Muscle layer of duodenum (tissue), 2 donors: ENCODE measurements around the gene ZKSCAN2.

Experiments used
- H3K27ac ChIP-seq: one replicate; pipeline ENCODE4 v1.7.0; 2013; ENCODE audit warnings: mild to moderate bottlenecking, low read length
- H3K27me3 ChIP-seq: one replicate; pipeline ENCODE4 v1.7.0; 2013; ENCODE audit warnings: low read depth, mild to moderate bottlenecking, control low read depth, low read length
- H3K36me3 ChIP-seq, 2 donors: one replicate each; pipeline ENCODE4 v1.7.0; 2013; ENCODE audit warnings: low read length in 2 of 2, control low read depth in 1 of 2, mild to moderate bottlenecking in 1 of 2; ENCODE audit not compliant: insufficient read depth in 2 of 2, control insufficient read depth in 1 of 2
- H3K4me1 ChIP-seq, 2 donors: one replicate each; pipeline ENCODE4 v1.7.0; 2013; ENCODE audit warnings: low read length in 2 of 2, mild to moderate bottlenecking in 2 of 2, control low read depth in 1 of 2, moderate library complexity in 1 of 2; ENCODE audit not compliant: insufficient read depth in 2 of 2, control insufficient read depth in 1 of 2
- H3K4me3 ChIP-seq, 2 donors: one replicate each; pipeline ENCODE4 v1.7.0; 2013; ENCODE audit warnings: low read length in 2 of 2, low read depth in 1 of 2, mild to moderate bottlenecking in 1 of 2
- H3K9me3 ChIP-seq, 2 donors: one replicate each; pipeline ENCODE4 v1.7.0; 2013; ENCODE audit warnings: low read length in 2 of 2, control low read depth in 1 of 2, mild to moderate bottlenecking in 1 of 2; ENCODE audit not compliant: control insufficient read depth in 1 of 2
- donor health status: healthy.

The ZKSCAN2 gene

GRCh38 chr16:25257470-25257955 lies at the start of gene ZKSCAN2:
ZKSCAN2 (minus strand) TSS chr16:25257845; CDS start chr16:25257127, 718 bp downstream.
- Histone ChIP-seq H3K27ac (peak within 1 kb of the TSS; percentile 85), H3K36me3 (peaks cover 5 to 22% of the 10 kb centered on the region in 2 donors), H3K4me1 (peaks cover 4 to 31% of the 10 kb centered on the region in 2 donors)

GRCh38 chr16:25299792-25300590 lies 42.3 kb upstream of the ZKSCAN2 start:
- H3K4me3 ChIP-seq, result no peak overlapping the region
- peaks cover 0 to 5% of the 10 kb centered on the region in 2 donors for H3K9me3 ChIP-seq
- no peaks in the 10 kb centered on the region for H3K27me3 ChIP-seq

More at GRCh38 chr16:25257470-25257955, at the start of gene ZKSCAN2:
- no peaks in the 10 kb centered on the region for H3K27me3 ChIP-seq
- peak within 1 kb of the TSS; percentile 90 to 94 for H3K4me3 ChIP-seq
- no peaks in the 10 kb centered on the region for H3K9me3 ChIP-seq

GRCh38 chr16:25298165-25298872 lies 40.7 kb upstream of the ZKSCAN2 start:
- Histone ChIP-seq H3K4me1 (no peaks in the 10 kb centered on the region), H3K36me3 (no peaks in the 10 kb centered on the region), H3K4me3 (no peak overlapping the region), H3K27me3 (no peaks in the 10 kb centered on the region), H3K27ac (no peak overlapping the region), H3K9me3 (no peaks in the 10 kb centered on the region)

More at GRCh38 chr16:25299792-25300590, 42.3 kb upstream of the ZKSCAN2 start:
- Histone ChIP-seq H3K4me1 (no peaks in the 10 kb centered on the region), H3K27ac (no peak overlapping the region), H3K36me3 (no peaks in the 10 kb centered on the region)

DNA sequence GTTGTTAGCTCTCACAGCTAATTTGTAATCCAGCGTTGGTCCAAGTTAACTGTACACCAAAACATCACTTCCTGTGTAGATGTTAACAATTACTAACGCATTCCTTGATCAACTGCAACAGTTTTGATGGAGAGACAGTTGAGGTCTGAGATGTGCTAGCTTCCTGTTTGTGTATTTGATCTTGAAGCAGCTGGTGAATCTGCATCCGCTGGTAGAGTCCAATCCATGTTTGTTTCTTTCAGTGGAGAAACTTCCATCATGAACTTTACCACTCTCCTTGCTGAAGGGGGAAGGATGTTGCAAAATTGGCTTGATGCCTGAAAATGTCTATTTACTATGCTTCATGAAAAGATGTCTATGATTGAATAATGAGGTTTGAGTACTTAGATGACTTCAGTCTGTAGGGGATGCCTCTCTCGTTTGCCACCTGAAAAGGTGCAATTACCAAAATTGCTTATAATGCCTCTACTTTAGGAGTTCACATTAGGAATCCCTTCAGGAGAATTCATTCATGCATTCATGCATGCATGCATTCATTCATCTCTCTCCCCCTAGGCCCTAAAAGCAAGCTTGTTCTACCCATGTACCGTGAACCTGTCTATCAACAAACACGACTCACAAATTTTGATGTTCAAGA lies 39.6 kb upstream of the ZKSCAN2 start:
- no peaks in the 10 kb centered on the region for H3K4me1 ChIP-seq
- H3K27ac ChIP-seq, result no peak overlapping the region
- H3K4me3 ChIP-seq, result no peak overlapping the region
- H3K9me3 ChIP-seq, result no peaks in the 10 kb centered on the region
- H3K27me3 ChIP-seq, result no peaks in the 10 kb centered on the region
- no peaks in the 10 kb centered on the region for H3K36me3 ChIP-seq

GRCh38 chr16:25291580-25291979 lies 33.9 kb upstream of the ZKSCAN2 start:
- no peaks in the 10 kb centered on the region for H3K27me3 ChIP-seq
- no peaks in the 10 kb centered on the region for H3K4me1 ChIP-seq
- no peak overlapping the region for H3K27ac ChIP-seq
- H3K9me3 ChIP-seq, result no peaks in the 10 kb centered on the region
- H3K36me3 ChIP-seq, result no peaks in the 10 kb centered on the region
- no peak overlapping the region for H3K4me3 ChIP-seq

DNA sequence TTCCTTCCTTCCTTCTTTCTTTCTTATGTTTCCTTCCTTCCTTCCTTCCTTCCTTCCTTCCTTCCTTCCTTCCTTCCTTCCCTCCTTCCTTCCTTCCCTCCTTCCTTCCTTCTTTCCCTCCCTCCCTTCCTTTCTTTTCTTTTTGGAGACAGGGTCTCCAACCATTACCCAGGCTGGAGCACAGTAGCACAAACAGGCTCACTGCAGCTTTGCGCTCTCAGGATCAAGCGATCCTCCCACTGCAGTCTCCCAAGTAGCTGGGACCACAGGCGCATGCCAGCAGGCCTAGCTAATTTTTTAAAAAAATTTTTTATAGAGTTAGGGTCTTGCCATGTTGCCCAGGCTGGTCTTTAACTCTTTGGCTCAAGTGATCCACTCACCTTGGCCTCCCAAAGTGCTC lies 31.8 kb upstream of the ZKSCAN2 start:
- no peaks in the 10 kb centered on the region for H3K9me3 ChIP-seq
- no peak overlapping the region for H3K4me3 ChIP-seq
- H3K36me3 ChIP-seq, result no peaks in the 10 kb centered on the region
- H3K27ac ChIP-seq, result no peak overlapping the region
- H3K4me1 ChIP-seq, result no peaks in the 10 kb centered on the region
- H3K27me3 ChIP-seq, result no peaks in the 10 kb centered on the region

GRCh38 chr16:25279491-25279890 lies 21.8 kb upstream of the ZKSCAN2 start:
- Histone ChIP-seq H3K27me3 (no peaks in the 10 kb centered on the region), H3K36me3 (no peaks in the 10 kb centered on the region), H3K4me1 (no peaks in the 10 kb centered on the region), H3K9me3 (peaks cover 0 to 2% of the 10 kb centered on the region in 2 donors), H3K27ac (no peak overlapping the region), H3K4me3 (no peak overlapping the region)

DNA sequence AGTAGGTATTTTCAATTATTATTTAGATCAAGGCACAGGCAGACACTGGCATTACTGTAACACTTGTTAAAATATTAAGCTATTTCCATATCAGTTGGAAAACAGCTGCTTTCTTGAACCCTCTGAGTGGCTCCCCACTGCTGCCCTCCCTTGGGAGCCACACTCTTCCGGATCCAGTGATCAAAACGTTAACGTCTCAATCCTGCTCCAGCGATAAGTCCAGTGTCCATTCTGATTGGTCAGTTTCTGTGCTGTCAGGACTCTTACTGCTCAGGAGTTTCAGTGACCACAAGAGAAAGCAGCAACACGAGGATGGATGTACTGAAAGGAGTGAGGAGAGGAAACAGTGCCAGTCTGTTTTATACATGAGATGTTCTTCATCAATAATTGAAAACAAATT lies 13.8 kb upstream of the ZKSCAN2 start:
- Histone ChIP-seq H3K27ac (no peak overlapping the region), H3K27me3 (no peaks in the 10 kb centered on the region), H3K36me3 (no peaks in the 10 kb centered on the region), H3K4me1 (no peaks in the 10 kb centered on the region), H3K9me3 (no peaks in the 10 kb centered on the region), H3K4me3 (no peak overlapping the region)

DNA sequence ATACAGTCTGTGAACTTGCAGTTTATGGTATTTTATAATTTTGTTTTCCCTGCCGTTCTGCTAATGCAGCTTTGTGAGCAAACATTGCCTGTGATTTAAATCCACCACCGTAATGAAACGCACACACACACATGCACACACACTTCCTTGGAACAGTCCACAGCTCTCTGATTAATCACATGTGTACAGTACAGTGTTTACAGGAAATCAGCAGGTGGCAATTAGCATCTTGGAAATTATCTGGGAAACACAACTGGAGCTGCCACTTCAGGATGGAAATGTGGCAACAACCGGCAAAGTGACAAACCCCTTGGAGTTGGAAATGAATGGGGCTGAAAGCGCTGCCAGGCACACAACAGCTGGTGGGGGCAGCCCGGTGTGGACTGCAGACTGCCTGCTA lies 12.9 kb upstream of the ZKSCAN2 start:
- Histone ChIP-seq H3K27me3 (no peaks in the 10 kb centered on the region), H3K4me1 (no peaks in the 10 kb centered on the region), H3K27ac (no peak overlapping the region), H3K36me3 (no peaks in the 10 kb centered on the region), H3K4me3 (no peak overlapping the region), H3K9me3 (no peaks in the 10 kb centered on the region)

- H3K4me3 ChIP-seq, result no peak overlapping the region
- no peaks in the 10 kb centered on the region for H3K9me3 ChIP-seq
- no peaks in the 10 kb centered on the region for H3K4me1 ChIP-seq
- H3K27me3 ChIP-seq, result no peaks in the 10 kb centered on the region
- no peaks in the 10 kb centered on the region for H3K36me3 ChIP-seq
- no peak overlapping the region for H3K27ac ChIP-seq
Observed at GRCh38 chr16:25269879-25270278, 12.2 kb upstream of the ZKSCAN2 start.

DNA sequence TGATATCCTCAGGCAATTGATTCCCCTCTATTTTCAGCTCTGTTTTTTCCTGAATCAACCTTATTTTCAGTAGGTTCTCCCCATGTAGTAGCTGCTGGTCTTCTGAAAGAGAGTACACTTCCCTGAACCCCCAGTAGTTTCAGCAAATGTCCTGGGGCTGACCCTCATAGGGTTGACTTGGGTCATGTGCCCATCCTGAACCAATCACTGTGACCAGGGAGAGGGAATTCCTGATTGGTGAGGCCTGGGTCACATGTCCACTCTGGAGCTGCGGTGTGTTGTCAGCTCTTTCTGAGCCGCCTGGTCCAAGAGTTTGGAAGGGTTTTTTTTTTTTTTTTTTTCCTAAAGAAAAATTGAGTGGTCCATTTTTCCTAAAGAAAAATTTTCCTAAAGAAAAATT lies 8.3 kb upstream of the ZKSCAN2 start:
- Histone ChIP-seq H3K9me3 (no peaks in the 10 kb centered on the region), H3K27me3 (no peaks in the 10 kb centered on the region), H3K36me3 (no peaks in the 10 kb centered on the region), H3K4me3 (no peak overlapping the region), H3K4me1 (no peaks in the 10 kb centered on the region), H3K27ac (no peak overlapping the region)
